HEK293T (cell line): Measurements from ENCODE around the gene ADGRG1.

Experiments used
- CTCF ChIA-PET: fragments of 350-600 bp; formaldehyde crosslinking; extraction: SDS; loops from one replicate; lab custom pipeline; 2021; ENCODE audit warnings: antibody characterized with exemption, inconsistent platforms; lab: Yijun Ruan, JAX
- POLR2A ChIA-PET: fragments of 350-600 bp; formaldehyde crosslinking; extraction: SDS; loops from one replicate; lab custom pipeline; 2020; ENCODE audit warnings: antibody characterized with exemption, inconsistent platforms; lab: Yijun Ruan, JAX
- DNase-seq: peaks from one replicate; pipeline ENCODE4 v3.0.0; 2012; ENCODE audit warnings: mixed read lengths; ENCODE audit errors: extremely low spot score
- ARNT ChIP-seq: fragments of 450-650 bp; IDR thresholded peaks from 2 replicates; pipeline ENCODE4 v1.6.1; 2017; ENCODE audit warnings: mild to moderate bottlenecking
- BHLHE40 ChIP-seq: fragments of 450-650 bp; IDR thresholded peaks from 2 replicates; pipeline ENCODE4 v1.6.1; 2016; ENCODE audit warnings: mild to moderate bottlenecking, moderate library complexity, borderline replicate concordance
- CTBP1 ChIP-seq: fragments of 450-650 bp; IDR thresholded peaks from 2 replicates; pipeline ENCODE4 v1.6.1; 2016; ENCODE audit warnings: borderline replicate concordance
- ELF4 ChIP-seq: fragments of 450-650 bp; IDR thresholded peaks from 2 replicates; pipeline ENCODE4 v1.6.1; 2017; ENCODE audit warnings: antibody characterized with exemption
- FOXA1 ChIP-seq: fragments of 450-650 bp; IDR thresholded peaks from 2 replicates; pipeline ENCODE4 v1.6.1; 2016; ENCODE audit warnings: mild to moderate bottlenecking
- FOXK2 ChIP-seq: fragments of 450-650 bp; IDR thresholded peaks from 2 replicates; pipeline ENCODE4 v1.6.1; 2016; ENCODE audit warnings: mild to moderate bottlenecking
- FOXM1 ChIP-seq: fragments of 450-650 bp; IDR thresholded peaks from 2 replicates; pipeline ENCODE4 v1.6.1; 2017; ENCODE audit warnings: mild to moderate bottlenecking, borderline replicate concordance
- HDGF ChIP-seq: fragments of 450-650 bp; IDR thresholded peaks from 2 replicates; pipeline ENCODE4 v1.6.1; 2017; ENCODE audit warnings: antibody characterized with exemption, borderline replicate concordance
- L3MBTL2 ChIP-seq: fragments of 450-650 bp; conservative IDR thresholded peaks from 2 replicates; pipeline ENCODE4 v1.6.1; 2016; ENCODE audit warnings: mild to moderate bottlenecking
- LEF1 ChIP-seq: fragments of 450-650 bp; IDR thresholded peaks from 2 replicates; pipeline ENCODE4 v1.6.1; 2017; ENCODE audit warnings: mild to moderate bottlenecking, borderline replicate concordance
- NFRKB ChIP-seq: fragments of 450-650 bp; IDR thresholded peaks from 2 replicates; pipeline ENCODE4 v1.6.1; 2016; ENCODE audit warnings: mild to moderate bottlenecking, moderate library complexity
- PKNOX1 ChIP-seq: fragments of 450-650 bp; IDR thresholded peaks from 2 replicates; pipeline ENCODE4 v1.6.1; 2016
- SP1 ChIP-seq: fragments of 450-650 bp; IDR thresholded peaks from 2 replicates; pipeline ENCODE4 v1.6.1; 2017
- SUZ12 ChIP-seq: fragments of 450-650 bp; IDR thresholded peaks from 2 replicates; pipeline ENCODE4 v1.6.1; 2016; ENCODE audit warnings: mild to moderate bottlenecking
- TARDBP ChIP-seq: fragments of 450-650 bp; IDR thresholded peaks from 2 replicates; pipeline ENCODE4 v1.6.1; 2016
- ZNF384 ChIP-seq: fragments of 450-650 bp; IDR thresholded peaks from 2 replicates; pipeline ENCODE4 v1.6.1; 2016

The ADGRG1 gene

GRCh38 chr16:57630931-57631845 lies 2.8 kb downstream of the ADGRG1 start:
- no peak for DNase-seq

GRCh38 chr16:57632568-57632967 lies 4.1 kb downstream of the ADGRG1 start:
- ChIA-PET POLR2A (no interaction called here), CTCF (no interaction called here)
- DNase-seq, result no peak
- TF ChIP-seq CTBP1, result no peak
- TF ChIP-seq L3MBTL2, result no peak
- no peak for TF ChIP-seq SP1
- no peak for TF ChIP-seq NFRKB
- TF ChIP-seq ZNF384, result no peak
- TF ChIP-seq ARNT, result no peak
- TF ChIP-seq FOXA1, result no peak
- no peak for TF ChIP-seq TARDBP
- no peak for TF ChIP-seq PKNOX1
- no peak for TF ChIP-seq HDGF
- TF ChIP-seq FOXM1, result no peak
- TF ChIP-seq FOXK2, result no peak
- no peak for TF ChIP-seq SUZ12
- no peak for TF ChIP-seq ELF4
- no peak for TF ChIP-seq LEF1
- no peak for TF ChIP-seq BHLHE40

More at GRCh38 chr16:57630931-57631845, 2.8 kb downstream of the ADGRG1 start:
- TF ChIP-seq SUZ12, result no peak
- TF ChIP-seq TARDBP, result no peak
- TF ChIP-seq ZNF384, result no peak
- no peak for TF ChIP-seq FOXA1
- no peak for TF ChIP-seq HDGF
- no peak for TF ChIP-seq LEF1
- TF ChIP-seq BHLHE40, result no peak
- TF ChIP-seq NFRKB, result no peak
- TF ChIP-seq FOXM1, result no peak
- no peak for TF ChIP-seq CTBP1
- TF ChIP-seq L3MBTL2, result no peak
- no peak for TF ChIP-seq ARNT
- TF ChIP-seq ELF4, result no peak
- TF ChIP-seq FOXK2, result no peak
- no peak for TF ChIP-seq SP1
- TF ChIP-seq PKNOX1, result no peak
- ChIA-PET CTCF (no interaction called here), POLR2A (no interaction called here)

- ChIA-PET CTCF (interaction anchor here (1.0 kb wide), 1 partner anchor 42 kb away, joined by 4 read pairs; no protein-coding TSS in a partner anchor), POLR2A (no interaction called here)
- no peak for DNase-seq
- TF ChIP-seq SUZ12 (no peak), ELF4 (no peak), FOXK2 (no peak), CTBP1 (no peak), L3MBTL2 (no peak), PKNOX1 (no peak), NFRKB (no peak), LEF1 (no peak), FOXA1 (no peak), TARDBP (no peak), BHLHE40 (no peak), ZNF384 (no peak), HDGF (no peak), FOXM1 (no peak), SP1 (no peak), ARNT (no peak)
Observed at GRCh38 chr16:57633383-57634064, 5.1 kb downstream of the ADGRG1 start.

GRCh38 chr16:57634171-57634570 lies 5.7 kb downstream of the ADGRG1 start:
- POLR2A ChIA-PET, result no interaction called here
- TF ChIP-seq LEF1 (no peak), BHLHE40 (no peak), PKNOX1 (no peak), HDGF (no peak), ZNF384 (no peak), FOXK2 (no peak), SUZ12 (no peak), TARDBP (no peak), ELF4 (no peak), CTBP1 (no peak), SP1 (no peak), FOXA1 (no peak), ARNT (no peak), NFRKB (no peak), L3MBTL2 (no peak), FOXM1 (no peak)
- DNase-seq, result no peak
- CTCF ChIA-PET, result interaction anchor here (1.0 kb wide), 1 partner anchor 43 kb away, joined by 4 read pairs; no protein-coding TSS in a partner anchor
